Measurements from ENCODE around the gene GPATCH3. TPM values are rescaled to one million over a fixed set of nuclear protein-coding genes. Genes with fewer than 3 reads are reported as not detected.
"Not testable (repeated sequence)": the region's sequence is repeated elsewhere in the genome, so short reads cannot be mapped to it uniquely, and the experiment has no call there.

The GPATCH3 gene
- total RNA-seq, 1 donor from 2014 or later = 26.0 TPM

DNA sequence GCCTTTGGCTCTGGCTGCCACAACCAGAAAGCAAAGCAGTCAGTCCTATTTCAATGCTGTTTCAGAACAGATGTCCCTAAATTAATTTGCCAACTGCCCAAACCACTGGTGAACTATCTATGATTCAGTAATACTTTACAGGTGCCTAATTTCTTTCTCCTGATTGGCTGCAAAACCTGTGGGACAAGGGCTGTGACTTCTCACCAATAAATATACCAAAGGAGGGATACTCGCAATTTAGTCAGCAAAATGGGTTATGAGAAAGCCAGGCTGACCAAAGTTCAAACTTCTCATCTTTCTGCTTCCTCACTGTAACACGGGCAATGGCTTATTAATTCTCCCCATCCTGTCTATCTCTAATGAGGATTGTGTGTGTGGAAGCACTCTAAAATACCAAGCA lies 22.9 kb downstream of the GPATCH3 start:
- Mint-ChIP-seq H3K27ac (no peak overlapping the region), H3K9me3 (no peaks in the 10 kb centered on the region), H3K4me3 (no peak overlapping the region), H3K36me3 (ENCODE audit: low read depth) (peaks cover 50% of the 10 kb centered on the region), H3K27me3 (no peaks in the 10 kb centered on the region), H3K4me1 (no peaks in the 10 kb centered on the region)
- ChIA-PET CTCF (interaction anchor here (1.2 to 7.0 kb wide), 7 partner anchors 12 to 275 kb away, joined by 4 to 40 read pairs (median 7); no protein-coding TSS in a partner anchor), POLR2A (no interaction called here)
- intact Hi-C loops (cut with micrococcal nuclease) = no loop called here
- no peak for ATAC-seq (ENCODE audit: low read depth)
- DNase-seq = no peak
- TF ChIP-seq, protein P1, sequence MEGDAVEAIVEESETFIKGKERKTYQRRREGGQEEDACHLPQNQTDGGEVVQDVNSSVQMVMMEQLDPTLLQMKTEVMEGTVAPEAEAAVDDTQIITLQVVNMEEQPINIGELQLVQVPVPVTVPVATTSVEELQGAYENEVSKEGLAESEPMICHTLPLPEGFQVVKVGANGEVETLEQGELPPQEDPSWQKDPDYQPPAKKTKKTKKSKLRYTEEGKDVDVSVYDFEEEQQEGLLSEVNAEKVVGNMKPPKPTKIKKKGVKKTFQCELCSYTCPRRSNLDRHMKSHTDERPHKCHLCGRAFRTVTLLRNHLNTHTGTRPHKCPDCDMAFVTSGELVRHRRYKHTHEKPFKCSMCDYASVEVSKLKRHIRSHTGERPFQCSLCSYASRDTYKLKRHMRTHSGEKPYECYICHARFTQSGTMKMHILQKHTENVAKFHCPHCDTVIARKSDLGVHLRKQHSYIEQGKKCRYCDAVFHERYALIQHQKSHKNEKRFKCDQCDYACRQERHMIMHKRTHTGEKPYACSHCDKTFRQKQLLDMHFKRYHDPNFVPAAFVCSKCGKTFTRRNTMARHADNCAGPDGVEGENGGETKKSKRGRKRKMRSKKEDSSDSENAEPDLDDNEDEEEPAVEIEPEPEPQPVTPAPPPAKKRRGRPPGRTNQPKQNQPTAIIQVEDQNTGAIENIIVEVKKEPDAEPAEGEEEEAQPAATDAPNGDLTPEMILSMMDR (IDR thresholded peaks at IDR 0.05) = no peak

DNA sequence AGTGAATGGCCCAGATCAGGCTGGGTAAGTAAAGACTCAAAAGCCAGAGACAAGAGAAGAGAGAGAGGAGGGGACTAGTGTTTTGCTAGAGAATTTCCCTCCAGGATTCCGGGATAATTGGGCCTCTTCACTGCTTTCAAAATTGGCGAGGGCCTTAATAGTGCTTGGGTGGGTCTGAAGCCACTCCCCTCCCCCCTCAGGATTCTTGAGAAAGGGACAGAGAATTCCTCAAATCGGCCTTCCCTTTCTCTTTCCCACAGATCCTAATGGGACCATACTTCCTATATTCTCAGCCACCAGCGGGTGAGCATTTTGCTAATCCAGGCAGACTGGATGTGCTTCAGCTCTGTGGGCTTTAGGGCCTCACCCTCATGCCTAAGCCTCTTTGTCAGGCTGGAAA lies 25.4 kb downstream of the GPATCH3 start:
- no peaks in the 10 kb centered on the region for H3K4me1 Mint-ChIP-seq
- ChIA-PET POLR2A (no interaction called here), CTCF (interaction anchor here (0.9 kb wide), 1 partner anchor 20 kb away, joined by 3 read pairs; no protein-coding TSS in a partner anchor)
- H3K9me3 Mint-ChIP-seq = no peaks in the 10 kb centered on the region
- H3K36me3 Mint-ChIP-seq (ENCODE audit: low read depth) = peaks cover 30% of the 10 kb centered on the region
- no peak overlapping the region for H3K27ac Mint-ChIP-seq
- H3K27me3 Mint-ChIP-seq = no peaks in the 10 kb centered on the region
- ATAC-seq (ENCODE audit: low read depth) (no peak), DNase-seq (no peak)
- no peak overlapping the region for H3K4me3 Mint-ChIP-seq
- intact Hi-C loops (cut with micrococcal nuclease) = no loop called here
- TF ChIP-seq, protein P1 (IDR thresholded peaks at IDR 0.05) = no peak

DNA sequence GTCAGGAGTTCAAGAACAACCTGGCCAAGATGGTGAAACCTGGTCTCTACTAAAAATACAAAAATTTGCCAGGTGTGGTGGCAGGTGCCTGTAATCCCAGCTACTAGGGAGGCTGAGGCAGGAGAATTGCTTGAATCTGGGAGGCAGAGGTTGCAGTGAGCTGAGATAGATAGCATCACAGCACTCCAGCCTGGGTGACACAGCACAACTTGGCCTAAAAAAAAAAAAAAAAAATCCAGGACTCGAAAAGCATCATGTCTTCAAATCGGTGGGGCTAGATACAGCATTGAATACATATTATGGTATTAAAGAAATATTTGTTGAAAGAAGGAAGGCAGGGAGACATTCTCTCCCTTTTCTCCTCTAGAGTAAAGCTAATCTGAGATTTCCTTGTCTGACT lies 27.2 kb downstream of the GPATCH3 start:
- intact Hi-C loops (cut with micrococcal nuclease); H3K27ac Mint-ChIP-seq; ATAC-seq (ENCODE audit: low read depth); H3K27me3 Mint-ChIP-seq; DNase-seq; H3K4me3 Mint-ChIP-seq; H3K4me1 Mint-ChIP-seq; H3K9me3 Mint-ChIP-seq: not testable (repeated sequence)
- CTCF ChIA-PET = interaction anchor here (1.3 kb wide), 1 partner anchor 64 kb away, joined by 3 read pairs; no protein-coding TSS in a partner anchor
- POLR2A ChIA-PET = interaction anchor here (0.7 kb wide), 2 partner anchors 8 to 184 kb away, joined by 3 to 5 read pairs; no protein-coding TSS in a partner anchor
- H3K36me3 Mint-ChIP-seq (ENCODE audit: low read depth) = peaks cover 16% of the 10 kb centered on the region

DNA sequence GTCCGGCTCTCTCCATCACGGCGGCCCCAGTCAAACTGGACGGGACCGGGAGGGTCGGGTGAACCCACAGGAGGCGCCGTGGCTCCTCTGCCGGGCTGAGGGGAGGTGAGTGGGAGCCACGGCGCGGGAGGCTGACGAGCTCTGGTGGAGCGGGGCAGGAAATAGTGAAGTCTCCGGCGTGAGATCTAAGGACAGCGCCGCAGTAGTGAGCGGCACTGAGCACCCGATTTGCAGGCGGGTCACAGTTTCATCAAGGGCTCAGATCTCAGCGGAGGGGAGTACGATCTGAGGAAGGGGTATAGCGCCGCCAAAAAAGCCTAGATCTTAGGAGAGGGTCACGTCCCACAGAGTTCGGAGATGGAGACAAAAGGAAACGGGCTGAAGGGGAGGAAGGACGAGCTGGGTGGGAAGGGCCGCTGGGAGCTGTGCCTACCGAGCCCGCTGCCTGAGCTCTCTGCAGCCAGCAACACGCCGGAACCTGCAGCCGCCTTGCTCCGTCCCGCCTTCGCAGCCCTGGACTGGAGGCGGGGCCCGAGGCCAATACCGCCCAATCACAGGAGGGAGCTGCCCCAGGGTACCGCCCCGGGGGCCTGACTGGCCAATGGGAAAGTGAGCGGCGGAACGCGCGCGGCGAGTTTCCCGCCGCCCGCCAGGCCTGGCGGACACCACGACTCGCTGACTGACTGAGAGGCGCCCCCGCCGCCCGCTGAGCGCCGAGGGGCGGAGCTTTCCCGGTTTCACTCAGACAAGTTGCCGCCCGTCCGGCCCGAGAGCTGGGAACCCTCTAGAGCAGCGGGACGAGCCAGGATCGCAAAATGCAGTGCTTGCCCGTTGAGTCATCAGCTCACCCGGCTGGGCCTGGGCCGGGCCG lies 35.4 kb downstream of the GPATCH3 start:
- peaks cover 4% of the 10 kb centered on the region for H3K36me3 Mint-ChIP-seq (ENCODE audit: low read depth)

DNA sequence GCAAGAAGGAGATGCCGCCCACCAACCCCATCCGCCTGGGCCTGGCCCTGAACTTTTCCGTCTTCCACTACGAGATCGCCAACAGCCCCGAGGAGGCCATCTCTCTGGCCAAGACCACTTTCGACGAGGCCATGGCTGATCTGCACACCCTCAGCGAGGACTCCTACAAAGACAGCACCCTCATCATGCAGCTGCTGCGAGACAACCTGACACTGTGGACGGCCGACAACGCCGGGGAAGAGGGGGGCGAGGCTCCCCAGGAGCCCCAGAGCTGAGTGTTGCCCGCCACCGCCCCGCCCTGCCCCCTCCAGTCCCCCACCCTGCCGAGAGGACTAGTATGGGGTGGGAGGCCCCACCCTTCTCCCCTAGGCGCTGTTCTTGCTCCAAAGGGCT lies 36.6 kb downstream of the GPATCH3 start:
- peaks cover 23% of the 10 kb centered on the region for H3K4me1 Mint-ChIP-seq

More for the DNA sequence above, 35.4 kb downstream of the GPATCH3 start:
- DNase-seq = peak; percentile 93
- H3K27ac Mint-ChIP-seq = peak overlapping the region; percentile 98
- intact Hi-C loops (cut with micrococcal nuclease) = loop anchor here (1.0 to 5.0 kb wide), 9 partner anchors 12 to 433 kb away; partner anchors contain the start of genes ARID1A, DHDDS, GPN2 and NUDC
- H3K27me3 Mint-ChIP-seq = no peaks in the 10 kb centered on the region
- TF ChIP-seq, protein P1 (IDR thresholded peaks at IDR 0.05) = no peak
- H3K4me3 Mint-ChIP-seq = peak overlapping the region; percentile 92
- CTCF ChIA-PET = interaction anchor here (0.7 to 3.9 kb wide), 9 partner anchors 9 to 187 kb away, joined by 3 to 15 read pairs (median 7); partner anchors contain the start of genes GPATCH3 and PIGV
- ATAC-seq (ENCODE audit: low read depth) = peak; percentile 94
- no peaks in the 10 kb centered on the region for H3K9me3 Mint-ChIP-seq
- POLR2A ChIA-PET = interaction anchor here (0.5 to 3.6 kb wide), 36 partner anchors 8 to 1642 kb away, joined by 3 to 64 read pairs (median 6); partner anchors contain the start of genes GPATCH3, GPN2, PIGV and PPP1R8
- H3K4me1 Mint-ChIP-seq = peaks cover 23% of the 10 kb centered on the region

More for the DNA sequence above, 36.6 kb downstream of the GPATCH3 start:
- ChIA-PET CTCF (interaction anchor here (0.8 kb wide), 1 partner anchor 13 kb away, joined by 4 read pairs; no protein-coding TSS in a partner anchor), POLR2A (interaction anchor here (1.6 to 3.6 kb wide), 3 partner anchors 25 to 371 kb away, joined by 5 to 64 read pairs (median 28); partner anchors contain the start of genes GPN2 and WDTC1)
- DNase-seq (no peak), ATAC-seq (ENCODE audit: low read depth) (no peak)
- intact Hi-C loops (cut with micrococcal nuclease) = loop anchor here (2.0 kb wide), 1 partner anchor 25 kb away; no protein-coding TSS in a partner anchor
- peaks cover 4% of the 10 kb centered on the region for H3K36me3 Mint-ChIP-seq (ENCODE audit: low read depth)
- H3K4me3 Mint-ChIP-seq = peak overlapping the region; percentile 92
- no peaks in the 10 kb centered on the region for H3K9me3 Mint-ChIP-seq
- TF ChIP-seq, protein P1 (IDR thresholded peaks at IDR 0.05) = no peak
- peak overlapping the region; percentile 59 for H3K27ac Mint-ChIP-seq
- H3K27me3 Mint-ChIP-seq = no peaks in the 10 kb centered on the region
